Left kidney (tissue), 2 donors: ENCODE results near the gene BMF. TPM values are rescaled to one million over a fixed set of nuclear protein-coding genes. Genes with fewer than 3 reads are reported as not detected.

Source experiments
- DNase-seq: peaks from one replicate; pipeline ENCODE4 v3.0.0-alpha.2; 2013
- polyA plus RNA-seq: library from polyadenylated mRNA; unstranded; fragments of 120-200 nt; gene quantifications from one replicate; pipeline ENCODE4 v1.2.1, GENCODE V29; 2013; ENCODE audit not compliant: insufficient read length

BMF gene
- polyA plus RNA-seq, 1 donor, result 45.3 TPM

GRCh38 chr15:40050788-40051470, 57.8 kb downstream of the BMF start:
- DNase-seq, result no peak

GRCh38 chr15:40048926-40049475, 59.7 kb downstream of the BMF start:
- DNase-seq, result no peak

- no peak for DNase-seq
Measured at GRCh38 chr15:40048211-40048792, 60.4 kb downstream of the BMF start.

GRCh38 chr15:40047415-40048210, 61.1 kb downstream of the BMF start:
- DNase-seq, result peak; percentile 75

- DNase-seq, result no peak
Measured at GRCh38 chr15:40046721-40047414, 61.8 kb downstream of the BMF start.

GRCh38 chr15:40045572-40046217, 63.0 kb downstream of the BMF start:
- no peak for DNase-seq

- DNase-seq, result peak; percentile 74
Measured at GRCh38 chr15:40044717-40045571, 63.7 kb downstream of the BMF start.

- no peak for DNase-seq
Measured at GRCh38 chr15:40043927-40044716, 64.6 kb downstream of the BMF start.

GRCh38 chr15:40042791-40043320, 65.8 kb downstream of the BMF start:
- DNase-seq, result no peak

GRCh38 chr15:40040770-40041169, 67.9 kb downstream of the BMF start:
- no peak for DNase-seq

GRCh38 chr15:40040293-40040635, 68.4 kb downstream of the BMF start:
- DNase-seq, result no peak

GRCh38 chr15:40038638-40039543, 69.8 kb downstream of the BMF start, which contains the start of gene SRP14:
SRP14 (minus strand) TSS chr15:40039181; CDS start chr15:40039116, 65 bp downstream.
- DNase-seq, result peak; percentile 97

- DNase-seq, result no peak
Measured at GRCh38 chr15:40038275-40038637, 70.4 kb downstream of the BMF start.

Other genes with a start within 250 kb of the BMF start
- gene GPR176, start 188.6 kb downstream of the BMF start, polyA plus RNA-seq, result 15.9 TPM
- gene EIF2AK4, start 174.8 kb downstream of the BMF start, polyA plus RNA-seq, result 71.6 TPM
- gene SRP14, start 69.7 kb downstream of the BMF start, polyA plus RNA-seq, result 461 TPM
- gene BUB1B, start 52.2 kb upstream of the BMF start, polyA plus RNA-seq, result 45.9 TPM
- gene PAK6, start 130.2 kb upstream of the BMF start, polyA plus RNA-seq, result 6.5 TPM
- 0.17 TPM for gene ANKRD63, start 174.2 kb upstream of the BMF start, polyA plus RNA-seq
- 10.8 TPM for gene PLCB2, start 199.1 kb upstream of the BMF start, polyA plus RNA-seq
- gene INAFM2, start 214.8 kb upstream of the BMF start, polyA plus RNA-seq, result 15.6 TPM
- gene CCDC9B, start 232.1 kb upstream of the BMF start, polyA plus RNA-seq, result 6.3 TPM
- gene PHGR1, start 242.2 kb upstream of the BMF start, polyA plus RNA-seq, result not detected
- gene DISP2, start 249.3 kb upstream of the BMF start, polyA plus RNA-seq, result 0.35 TPM